Liver (tissue), 9 donors: ENCODE data around the gene LPP. TPM values are rescaled to one million over a fixed set of nuclear protein-coding genes. Genes with fewer than 3 reads are reported as not detected.

Experiments
- DNase-seq: peaks from one replicate; pipeline ENCODE4 v3.0.0-alpha.2; 2017; ENCODE audit warnings: low spot score
- H3K27ac ChIP-seq, 2 donors: one replicate each; pipeline ENCODE4 v1.7.0; 2013; ENCODE audit warnings: inconsistent platforms in 2 of 2, low read length in 2 of 2, control low read depth in 1 of 2, low read depth in 1 of 2, mild to moderate bottlenecking in 1 of 2
- H3K27me3 ChIP-seq, 4 donors: one replicate each; pipeline versions ENCODE4 v1.6.1 to v1.7.0; 2013; ENCODE audit warnings: low read length in 3 of 4, inconsistent platforms in 1 of 4, mild to moderate bottlenecking in 1 of 4, moderate library complexity in 1 of 4; ENCODE audit not compliant: control insufficient read depth in 4 of 4, insufficient read depth in 4 of 4
- H3K36me3 ChIP-seq, 4 donors: one replicate each; pipeline versions ENCODE4 v1.6.1 to v1.7.0; 2013; ENCODE audit warnings: low read length in 3 of 4, mild to moderate bottlenecking in 3 of 4, low read depth in 1 of 4, moderate library complexity in 1 of 4; ENCODE audit not compliant: control insufficient read depth in 4 of 4, insufficient read depth in 3 of 4
- H3K4me1 ChIP-seq, 4 donors: one replicate each; pipeline versions ENCODE4 v1.6.1 to v1.7.0; 2013; ENCODE audit warnings: low read length in 3 of 4, mild to moderate bottlenecking in 3 of 4, moderate library complexity in 1 of 4; ENCODE audit not compliant: control insufficient read depth in 4 of 4, insufficient read depth in 4 of 4
- H3K4me3 ChIP-seq, 3 donors: one replicate each; pipeline versions ENCODE4 v1.6.1 to v1.7.0; 2013; ENCODE audit warnings: low read length in 3 of 3, control low read depth in 1 of 3, low read depth in 1 of 3, mild to moderate bottlenecking in 1 of 3
- H3K9ac ChIP-seq, 2 donors: one replicate each; pipeline ENCODE4 v1.7.0; 2013; ENCODE audit warnings: low read length in 2 of 2, mild to moderate bottlenecking in 2 of 2, moderate library complexity in 2 of 2, control low read depth in 1 of 2, low read depth in 1 of 2
- H3K9me3 ChIP-seq, 4 donors: one replicate each; pipeline versions ENCODE4 v1.6.1 to v1.7.0; 2013; ENCODE audit warnings: low read length in 3 of 4; ENCODE audit not compliant: control insufficient read depth in 4 of 4
- EGR1 ChIP-seq, 2 donors: IDR thresholded peaks; 2 replicates each; pipeline ENCODE4 v1.6.1; 2016 to 2018; ENCODE audit warnings: antibody characterized with exemption in 2 of 2, low read depth in 2 of 2
- FOXA1 ChIP-seq: IDR thresholded peaks from 2 replicates; pipeline ENCODE4 v1.6.1; 2016; ENCODE audit warnings: antibody characterized with exemption
- FOXA2 ChIP-seq: IDR thresholded peaks from 2 replicates; pipeline ENCODE4 v1.6.1; 2016; ENCODE audit warnings: antibody characterized with exemption
- HNF4A ChIP-seq, 2 donors: conservative IDR thresholded peaks; 2 replicates each; pipeline ENCODE4 v1.6.1; 2016; ENCODE audit warnings: antibody characterized with exemption in 2 of 2, mild to moderate bottlenecking in 2 of 2
- HNF4G ChIP-seq: IDR thresholded peaks from 2 replicates; pipeline ENCODE4 v1.6.1; 2016; ENCODE audit warnings: antibody characterized with exemption
- JUND ChIP-seq, 2 donors: IDR thresholded peaks; 2 replicates each; pipeline ENCODE4 v1.6.1; 2016; ENCODE audit warnings: antibody characterized with exemption in 2 of 2
- NR2F2 ChIP-seq: IDR thresholded peaks from 2 replicates; pipeline ENCODE4 v1.6.1; 2016; ENCODE audit warnings: antibody characterized with exemption
- RAD21 ChIP-seq, 2 donors: IDR thresholded peaks; 2 replicates each; pipeline ENCODE4 v1.6.1; 2016; ENCODE audit warnings: antibody characterized with exemption in 2 of 2, mild to moderate bottlenecking in 2 of 2
- RXRA ChIP-seq, 2 donors: IDR thresholded peaks; 2 replicates each; pipeline ENCODE4 v1.6.1; 2017 to 2018; ENCODE audit warnings: antibody characterized with exemption in 2 of 2, mild to moderate bottlenecking in 1 of 2
- SP1 ChIP-seq: IDR thresholded peaks from 2 replicates; pipeline ENCODE4 v1.6.1; 2018; ENCODE audit warnings: antibody characterized with exemption, mild to moderate bottlenecking
- TAF1 ChIP-seq: conservative IDR thresholded peaks from 2 replicates; pipeline ENCODE4 v1.6.1; 2016; ENCODE audit warnings: antibody characterized with exemption, mild to moderate bottlenecking
- YY1 ChIP-seq: IDR thresholded peaks from 2 replicates; pipeline ENCODE4 v1.6.1; 2016; ENCODE audit warnings: antibody characterized with exemption, mild to moderate bottlenecking
- WGBS: extraction: QIAGEN DNeasy Blood & Tissue Kit; methylation state at CpG from one replicate; pipeline ENCODE4 v1.1.7; 2013; 5-methylcytosine and 5-hydroxymethylcytosine counted together
- polyA plus RNA-seq, 2 donors: library from polyadenylated mRNA; stranded (reverse) in 1 of 2; unstranded in 1 of 2; fragments of 200-250 nt in 1 of 2; fragments of >200 nt in 1 of 2; fragmentation: Nextera tagmentation in 1 of 2; extraction: Ambion mirVana in 1 of 2; gene quantifications; one replicate each; pipeline versions ENCODE4 v1.2.1 to v1.2.3, GENCODE V29; 2013 to 2015
- total RNA-seq, 2 donors: library from RNA; depleted of rRNA; stranded (reverse); fragments of >200 nt; gene quantifications; one replicate each; pipeline ENCODE4 v1.2.3, GENCODE V29; 2014
- TF ChIP-seq, protein P1 (sequence below): fragments of 150-350 bp; IDR thresholded peaks from 2 replicates; pipeline ENCODE4 v1.5.1; 2017; ENCODE audit warnings: improper control_type of control experiment, low read depth, low read length; ENCODE audit not compliant: missing input control
- TF ChIP-seq, protein P2 (sequence below): IDR thresholded peaks from 2 replicates; pipeline ENCODE4 v1.6.1; 2016; ENCODE audit warnings: antibody characterized with exemption, mild to moderate bottlenecking
- TF ChIP-seq, protein P3 (sequence below): IDR thresholded peaks from 2 replicates; pipeline ENCODE4 v1.6.1; 2016; ENCODE audit warnings: antibody characterized with exemption
- TF ChIP-seq, protein P4 (sequence below): IDR thresholded peaks from 2 replicates; pipeline ENCODE4 v1.6.1; 2016; ENCODE audit warnings: antibody characterized with exemption
- TF ChIP-seq, protein P5 (sequence below): IDR thresholded peaks from 2 replicates; pipeline ENCODE4 v1.6.1; 2016; ENCODE audit warnings: antibody characterized with exemption
- donor health status: healthy.
- donor health status: healthy.
- donor health status: healthy.
- donor health status: healthy.
- donor health status: healthy.

Gene LPP
- total and polyA plus RNA-seq, 4 donors = 3.3 to 53.7 (median 28.2) TPM

DNA sequence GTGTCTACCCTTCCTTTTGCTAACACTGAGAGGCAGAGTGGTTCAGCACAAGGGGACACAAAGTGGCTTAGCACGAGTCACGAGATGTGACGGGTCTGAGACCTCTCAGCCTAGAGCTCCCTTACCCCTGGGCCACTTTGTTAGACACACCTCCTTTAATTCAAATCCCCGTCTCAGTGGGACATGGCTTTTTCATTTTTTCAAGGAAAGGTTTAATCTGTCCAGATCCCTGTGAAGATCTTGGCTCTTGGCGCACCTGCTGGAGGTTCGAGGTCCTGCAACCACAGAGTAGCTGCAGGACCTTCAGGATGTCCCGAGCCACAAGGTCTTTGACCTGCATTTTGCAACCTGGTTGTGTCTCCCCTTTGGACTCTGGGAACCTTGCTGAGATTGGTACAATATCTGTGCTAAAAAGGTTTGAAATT lies 52.0 kb downstream of the LPP start:
- Histone ChIP-seq H3K9me3 (no peaks in the 10 kb centered on the region), H3K4me1 (peaks cover 0 to 22% (median 15%) of the 10 kb centered on the region in 4 donors), H3K4me3 (no peak overlapping the region), H3K27me3 (no peaks in the 10 kb centered on the region), H3K36me3 (peaks cover 0 to 4% (median 2%) of the 10 kb centered on the region in 4 donors), H3K9ac (no peak overlapping the region), H3K27ac (peak overlapping the region; percentile 49 to 63)
- WGBS = 59% methylated on average over 7 of the region's 7 CpGs
- TF ChIP-seq HNF4A (conservative IDR thresholded peaks at IDR 0.05) (peak; percentile 96 to 98), YY1 (peak; percentile 56), RXRA (IDR thresholded peaks at IDR 0.05) (peak; percentile 98 to 99), RAD21 (IDR thresholded peaks at IDR 0.05) (peak; percentile 84 to 85), SP1 (peak; percentile 87), TAF1 (no peak), EGR1 (IDR thresholded peaks at IDR 0.05; ENCODE audit: low read depth in 2 of 2) (no peak), JUND (IDR thresholded peaks at IDR 0.05) (peak; percentile 81 to 87), FOXA2 (no peak), NR2F2 (peak; percentile 75), FOXA1 (no peak), HNF4G (peak; percentile 93)
- TF ChIP-seq, protein P1, sequence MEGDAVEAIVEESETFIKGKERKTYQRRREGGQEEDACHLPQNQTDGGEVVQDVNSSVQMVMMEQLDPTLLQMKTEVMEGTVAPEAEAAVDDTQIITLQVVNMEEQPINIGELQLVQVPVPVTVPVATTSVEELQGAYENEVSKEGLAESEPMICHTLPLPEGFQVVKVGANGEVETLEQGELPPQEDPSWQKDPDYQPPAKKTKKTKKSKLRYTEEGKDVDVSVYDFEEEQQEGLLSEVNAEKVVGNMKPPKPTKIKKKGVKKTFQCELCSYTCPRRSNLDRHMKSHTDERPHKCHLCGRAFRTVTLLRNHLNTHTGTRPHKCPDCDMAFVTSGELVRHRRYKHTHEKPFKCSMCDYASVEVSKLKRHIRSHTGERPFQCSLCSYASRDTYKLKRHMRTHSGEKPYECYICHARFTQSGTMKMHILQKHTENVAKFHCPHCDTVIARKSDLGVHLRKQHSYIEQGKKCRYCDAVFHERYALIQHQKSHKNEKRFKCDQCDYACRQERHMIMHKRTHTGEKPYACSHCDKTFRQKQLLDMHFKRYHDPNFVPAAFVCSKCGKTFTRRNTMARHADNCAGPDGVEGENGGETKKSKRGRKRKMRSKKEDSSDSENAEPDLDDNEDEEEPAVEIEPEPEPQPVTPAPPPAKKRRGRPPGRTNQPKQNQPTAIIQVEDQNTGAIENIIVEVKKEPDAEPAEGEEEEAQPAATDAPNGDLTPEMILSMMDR = peak; percentile 83
- TF ChIP-seq, protein P2, sequence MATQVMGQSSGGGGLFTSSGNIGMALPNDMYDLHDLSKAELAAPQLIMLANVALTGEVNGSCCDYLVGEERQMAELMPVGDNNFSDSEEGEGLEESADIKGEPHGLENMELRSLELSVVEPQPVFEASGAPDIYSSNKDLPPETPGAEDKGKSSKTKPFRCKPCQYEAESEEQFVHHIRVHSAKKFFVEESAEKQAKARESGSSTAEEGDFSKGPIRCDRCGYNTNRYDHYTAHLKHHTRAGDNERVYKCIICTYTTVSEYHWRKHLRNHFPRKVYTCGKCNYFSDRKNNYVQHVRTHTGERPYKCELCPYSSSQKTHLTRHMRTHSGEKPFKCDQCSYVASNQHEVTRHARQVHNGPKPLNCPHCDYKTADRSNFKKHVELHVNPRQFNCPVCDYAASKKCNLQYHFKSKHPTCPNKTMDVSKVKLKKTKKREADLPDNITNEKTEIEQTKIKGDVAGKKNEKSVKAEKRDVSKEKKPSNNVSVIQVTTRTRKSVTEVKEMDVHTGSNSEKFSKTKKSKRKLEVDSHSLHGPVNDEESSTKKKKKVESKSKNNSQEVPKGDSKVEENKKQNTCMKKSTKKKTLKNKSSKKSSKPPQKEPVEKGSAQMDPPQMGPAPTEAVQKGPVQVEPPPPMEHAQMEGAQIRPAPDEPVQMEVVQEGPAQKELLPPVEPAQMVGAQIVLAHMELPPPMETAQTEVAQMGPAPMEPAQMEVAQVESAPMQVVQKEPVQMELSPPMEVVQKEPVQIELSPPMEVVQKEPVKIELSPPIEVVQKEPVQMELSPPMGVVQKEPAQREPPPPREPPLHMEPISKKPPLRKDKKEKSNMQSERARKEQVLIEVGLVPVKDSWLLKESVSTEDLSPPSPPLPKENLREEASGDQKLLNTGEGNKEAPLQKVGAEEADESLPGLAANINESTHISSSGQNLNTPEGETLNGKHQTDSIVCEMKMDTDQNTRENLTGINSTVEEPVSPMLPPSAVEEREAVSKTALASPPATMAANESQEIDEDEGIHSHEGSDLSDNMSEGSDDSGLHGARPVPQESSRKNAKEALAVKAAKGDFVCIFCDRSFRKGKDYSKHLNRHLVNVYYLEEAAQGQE = peak; percentile 38
- TF ChIP-seq, protein P3, sequence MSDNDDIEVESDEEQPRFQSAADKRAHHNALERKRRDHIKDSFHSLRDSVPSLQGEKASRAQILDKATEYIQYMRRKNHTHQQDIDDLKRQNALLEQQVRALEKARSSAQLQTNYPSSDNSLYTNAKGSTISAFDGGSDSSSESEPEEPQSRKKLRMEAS = peak; percentile 62
- TF ChIP-seq, protein P4, sequence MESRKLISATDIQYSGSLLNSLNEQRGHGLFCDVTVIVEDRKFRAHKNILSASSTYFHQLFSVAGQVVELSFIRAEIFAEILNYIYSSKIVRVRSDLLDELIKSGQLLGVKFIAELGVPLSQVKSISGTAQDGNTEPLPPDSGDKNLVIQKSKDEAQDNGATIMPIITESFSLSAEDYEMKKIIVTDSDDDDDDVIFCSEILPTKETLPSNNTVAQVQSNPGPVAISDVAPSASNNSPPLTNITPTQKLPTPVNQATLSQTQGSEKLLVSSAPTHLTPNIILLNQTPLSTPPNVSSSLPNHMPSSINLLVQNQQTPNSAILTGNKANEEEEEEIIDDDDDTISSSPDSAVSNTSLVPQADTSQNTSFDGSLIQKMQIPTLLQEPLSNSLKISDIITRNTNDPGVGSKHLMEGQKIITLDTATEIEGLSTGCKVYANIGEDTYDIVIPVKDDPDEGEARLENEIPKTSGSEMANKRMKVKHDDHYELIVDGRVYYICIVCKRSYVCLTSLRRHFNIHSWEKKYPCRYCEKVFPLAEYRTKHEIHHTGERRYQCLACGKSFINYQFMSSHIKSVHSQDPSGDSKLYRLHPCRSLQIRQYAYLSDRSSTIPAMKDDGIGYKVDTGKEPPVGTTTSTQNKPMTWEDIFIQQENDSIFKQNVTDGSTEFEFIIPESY = peak; percentile 47
- TF ChIP-seq, protein P5, sequence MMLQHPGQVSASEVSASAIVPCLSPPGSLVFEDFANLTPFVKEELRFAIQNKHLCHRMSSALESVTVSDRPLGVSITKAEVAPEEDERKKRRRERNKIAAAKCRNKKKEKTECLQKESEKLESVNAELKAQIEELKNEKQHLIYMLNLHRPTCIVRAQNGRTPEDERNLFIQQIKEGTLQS = peak; percentile 60
- DNase-seq = peak; percentile 55
